ENCODE measurements around the gene OR2V2.

DNA sequence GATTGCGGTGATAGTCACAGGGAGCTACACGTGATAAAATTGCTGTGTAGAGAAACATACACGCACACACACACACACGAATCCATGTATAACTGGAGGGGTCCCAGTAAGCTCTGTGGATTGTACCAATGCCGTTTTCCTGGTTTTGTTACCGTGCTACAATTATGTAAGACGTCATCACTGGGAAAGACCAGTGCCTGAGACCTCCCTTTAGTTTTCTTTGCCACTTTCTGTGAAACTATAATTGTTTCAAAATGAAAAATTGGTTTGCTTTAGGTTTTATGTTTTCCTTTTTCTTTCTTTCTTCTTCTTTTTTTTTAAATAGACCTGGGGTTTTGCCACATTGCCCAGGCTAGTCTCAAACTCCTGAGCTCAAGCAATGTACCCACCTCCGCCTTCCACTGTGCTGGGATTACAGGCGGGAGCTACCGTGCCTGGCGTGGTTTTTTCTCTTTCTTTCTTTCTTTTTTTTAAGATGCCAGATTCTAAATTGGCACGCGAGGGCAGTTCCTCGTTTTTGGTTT is 21.3 kb downstream of the OR2V2 start:
- TF ChIP-seq, protein P1, sequence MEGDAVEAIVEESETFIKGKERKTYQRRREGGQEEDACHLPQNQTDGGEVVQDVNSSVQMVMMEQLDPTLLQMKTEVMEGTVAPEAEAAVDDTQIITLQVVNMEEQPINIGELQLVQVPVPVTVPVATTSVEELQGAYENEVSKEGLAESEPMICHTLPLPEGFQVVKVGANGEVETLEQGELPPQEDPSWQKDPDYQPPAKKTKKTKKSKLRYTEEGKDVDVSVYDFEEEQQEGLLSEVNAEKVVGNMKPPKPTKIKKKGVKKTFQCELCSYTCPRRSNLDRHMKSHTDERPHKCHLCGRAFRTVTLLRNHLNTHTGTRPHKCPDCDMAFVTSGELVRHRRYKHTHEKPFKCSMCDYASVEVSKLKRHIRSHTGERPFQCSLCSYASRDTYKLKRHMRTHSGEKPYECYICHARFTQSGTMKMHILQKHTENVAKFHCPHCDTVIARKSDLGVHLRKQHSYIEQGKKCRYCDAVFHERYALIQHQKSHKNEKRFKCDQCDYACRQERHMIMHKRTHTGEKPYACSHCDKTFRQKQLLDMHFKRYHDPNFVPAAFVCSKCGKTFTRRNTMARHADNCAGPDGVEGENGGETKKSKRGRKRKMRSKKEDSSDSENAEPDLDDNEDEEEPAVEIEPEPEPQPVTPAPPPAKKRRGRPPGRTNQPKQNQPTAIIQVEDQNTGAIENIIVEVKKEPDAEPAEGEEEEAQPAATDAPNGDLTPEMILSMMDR (IDR thresholded peaks at IDR 0.05; ENCODE audit: insufficient read depth, low read depth, low read length) = no peak
- TF ChIP-seq EZH2 (IDR thresholded peaks at IDR 0.05; ENCODE audit: insufficient read depth, low read length) = no peak
